NCI-H226 (cell line): Measurements from ENCODE around the gene TBC1D4.

ENCODE experiments used
- DNase-seq: peaks from one replicate; pipeline ENCODE4 v3.0.0-alpha.2; 2015

TBC1D4 gene

GRCh38 chr13:75482070-75482819, at the start of gene TBC1D4:
TBC1D4 (minus strand) TSS chr13:75482169; CDS start chr13:75481767, 402 bp downstream.
- peak; percentile 87 for DNase-seq

- DNase-seq, result no peak
Observed at GRCh38 chr13:75530549-75530961, 48.6 kb upstream of the TBC1D4 start.

- DNase-seq, result no peak
Observed at GRCh38 chr13:75521956-75522355, 40.0 kb upstream of the TBC1D4 start.

- no peak for DNase-seq
Observed at GRCh38 chr13:75518439-75519088, 36.6 kb upstream of the TBC1D4 start.

- DNase-seq, result peak; percentile 62
Observed at GRCh38 chr13:75514080-75514995, 32.4 kb upstream of the TBC1D4 start.

GRCh38 chr13:75513271-75513670, 31.3 kb upstream of the TBC1D4 start:
- DNase-seq, result no peak

- DNase-seq, result no peak
Observed at GRCh38 chr13:75512253-75512652, 30.3 kb upstream of the TBC1D4 start.

DNA sequence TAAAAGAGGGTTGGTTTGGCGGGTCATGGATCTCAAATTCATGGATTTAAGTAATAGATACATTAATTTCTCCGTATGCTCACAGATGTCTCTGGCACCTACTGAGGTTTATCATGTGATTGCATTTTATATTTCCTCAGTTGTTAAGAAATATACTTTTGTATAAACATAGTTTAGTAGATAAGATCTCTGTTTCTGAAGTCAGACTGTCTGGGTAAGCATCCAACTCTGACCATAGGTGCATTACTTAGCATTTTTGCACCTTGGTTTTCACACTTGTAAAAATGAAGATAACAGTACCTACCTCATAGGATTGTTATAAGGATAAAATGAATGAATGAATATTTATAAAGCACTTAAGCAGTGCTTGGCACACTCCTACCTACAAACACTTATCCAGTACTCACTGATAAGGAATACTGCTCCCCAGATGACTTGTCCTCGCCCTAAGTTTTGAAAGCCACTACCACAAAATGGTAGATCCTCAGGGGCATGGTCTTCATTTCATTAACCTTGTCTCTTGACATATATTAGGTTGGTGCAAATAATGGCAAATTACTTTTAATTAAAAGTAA, 29.2 kb upstream of the TBC1D4 start:
- DNase-seq, result peak; percentile 9

DNA sequence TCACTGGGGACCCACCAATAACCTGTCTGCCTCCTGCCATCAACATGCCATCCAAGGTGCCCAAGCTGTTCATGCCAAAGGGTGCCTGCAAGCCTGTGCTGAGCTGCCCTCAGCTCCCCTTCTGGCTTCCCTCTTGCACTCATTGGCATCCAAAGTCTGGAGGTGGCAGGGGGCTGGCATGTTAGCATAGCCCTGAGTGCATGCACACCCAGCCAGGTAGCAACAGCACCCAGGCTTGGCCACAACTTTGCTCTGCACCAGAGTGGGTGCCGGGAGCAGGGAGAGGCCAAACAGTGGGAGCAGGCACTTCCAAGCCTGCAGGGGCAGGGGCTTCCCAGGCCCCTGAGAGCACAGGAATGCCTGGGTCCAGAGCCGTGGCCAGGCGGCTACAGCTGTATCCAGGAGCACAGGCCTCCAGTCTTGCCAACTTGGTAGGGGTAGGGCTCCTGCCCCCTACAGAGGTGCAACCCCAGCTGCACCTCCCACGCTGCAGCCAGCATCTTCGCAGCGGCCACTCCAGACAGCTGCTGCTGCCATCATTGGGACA, 26.1 kb upstream of the TBC1D4 start:
- no peak for DNase-seq

DNA sequence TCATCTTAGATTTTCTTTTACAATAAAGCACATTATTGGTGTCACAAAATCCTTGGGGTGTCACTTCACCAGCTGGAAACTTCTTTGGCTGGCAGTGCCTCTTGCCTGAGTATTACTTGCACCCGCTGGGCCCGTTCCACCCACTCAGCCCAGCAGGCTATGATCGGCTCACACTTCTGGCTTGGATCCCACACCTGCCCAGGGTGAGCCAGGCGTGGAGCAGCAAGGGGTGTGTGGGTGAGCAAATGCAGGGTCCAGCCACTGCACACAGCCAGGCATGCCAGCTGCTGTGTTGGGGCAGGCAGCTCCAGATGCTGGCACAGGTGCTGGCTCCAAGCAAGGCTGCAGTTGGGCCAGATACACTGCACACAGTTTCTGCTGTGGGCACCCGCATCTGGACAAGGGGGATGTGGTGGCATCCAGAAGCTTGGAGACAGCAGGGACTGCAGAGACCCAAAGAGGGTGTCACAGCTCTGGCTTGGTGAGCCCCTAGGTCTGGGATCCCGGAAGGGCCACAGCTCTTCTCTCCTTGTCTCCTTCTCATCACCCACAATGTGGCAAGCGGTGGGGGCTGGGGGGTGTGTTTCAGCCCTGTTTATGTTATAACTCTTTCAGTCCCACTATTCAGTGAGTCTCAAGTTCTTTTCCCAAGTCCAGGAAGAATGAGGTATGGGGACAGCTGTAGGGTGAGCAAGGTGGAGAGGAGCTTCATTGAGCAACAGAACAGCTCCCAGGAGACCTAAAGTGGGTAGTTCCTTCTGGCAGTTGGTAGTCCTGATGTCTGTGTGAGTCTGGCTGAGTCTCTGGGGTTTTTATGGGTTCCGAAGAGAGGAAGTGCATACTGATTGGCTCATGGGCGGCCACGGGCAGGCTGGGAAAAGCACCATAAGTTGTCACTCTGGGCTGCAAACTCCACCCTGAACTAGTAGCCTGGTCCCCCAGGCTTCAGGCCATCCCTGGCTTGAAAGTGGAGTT, 25.3 kb upstream of the TBC1D4 start:
- no peak for DNase-seq

- no peak for DNase-seq
Observed at GRCh38 chr13:75506018-75506417, 24.0 kb upstream of the TBC1D4 start.

- DNase-seq, result no peak
Observed at GRCh38 chr13:75505327-75505726, 23.4 kb upstream of the TBC1D4 start.

DNA sequence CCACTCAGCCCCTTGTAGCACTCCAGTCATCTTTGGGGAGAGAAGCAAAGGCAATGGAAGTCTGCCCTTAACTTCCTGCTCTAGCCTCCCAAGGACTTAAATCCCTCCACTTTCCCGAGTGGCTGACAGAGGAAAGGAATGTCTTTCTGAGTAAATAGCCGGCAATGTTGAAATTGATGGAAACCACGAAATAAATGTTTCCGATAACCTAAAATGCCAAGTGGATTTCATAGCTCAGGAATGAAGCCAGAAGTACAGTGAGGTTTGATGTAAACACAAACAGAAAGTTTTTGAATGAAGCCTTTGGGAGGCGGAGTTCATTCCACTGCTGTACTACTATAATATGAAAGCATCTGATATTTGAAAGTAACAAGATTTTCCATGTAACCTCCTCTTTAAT, 14.0 kb upstream of the TBC1D4 start:
- peak; percentile 79 for DNase-seq

GRCh38 chr13:75494491-75494890, 12.5 kb upstream of the TBC1D4 start:
- DNase-seq, result peak; percentile 37

GRCh38 chr13:75493156-75493555, 11.2 kb upstream of the TBC1D4 start:
- DNase-seq, result no peak

DNA sequence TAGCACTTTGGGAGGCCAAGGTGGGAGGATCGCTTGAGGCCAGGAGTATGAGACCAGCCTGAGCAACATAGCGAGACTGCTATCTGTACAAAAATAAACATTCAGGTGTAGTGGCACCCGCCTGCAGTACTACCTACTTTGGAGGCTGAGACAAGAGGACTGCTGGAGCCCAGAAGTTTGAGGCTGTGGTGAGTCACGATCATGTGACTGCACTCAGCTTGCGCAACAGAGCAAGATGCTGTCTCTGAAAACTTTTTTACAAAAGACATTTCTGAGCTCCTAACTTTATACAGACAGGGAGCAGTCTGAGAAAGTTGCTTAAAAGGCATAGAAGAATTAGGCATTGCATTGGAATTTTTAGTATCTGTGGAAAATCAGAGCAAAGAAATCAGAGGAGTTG, 10.4 kb upstream of the TBC1D4 start:
- peak; percentile 49 for DNase-seq

DNA sequence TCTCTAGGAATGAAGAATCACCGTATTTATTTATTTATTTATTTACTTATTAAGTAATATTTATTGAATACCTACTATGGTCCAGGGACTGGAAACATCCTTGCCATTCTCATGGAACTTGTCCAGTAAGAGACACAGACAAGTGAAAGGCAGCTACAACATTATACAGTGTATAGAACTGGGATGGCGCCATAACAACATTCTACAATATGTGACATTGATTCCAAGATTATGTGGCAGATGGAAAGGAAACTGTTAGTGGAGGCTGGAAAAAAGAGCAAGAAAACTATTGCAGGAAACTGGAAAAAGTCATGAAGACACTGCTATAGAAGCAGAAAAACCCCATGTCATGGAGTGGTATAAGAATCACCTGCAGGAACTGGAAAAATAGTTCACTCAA, 9.4 kb upstream of the TBC1D4 start:
- no peak for DNase-seq

DNA sequence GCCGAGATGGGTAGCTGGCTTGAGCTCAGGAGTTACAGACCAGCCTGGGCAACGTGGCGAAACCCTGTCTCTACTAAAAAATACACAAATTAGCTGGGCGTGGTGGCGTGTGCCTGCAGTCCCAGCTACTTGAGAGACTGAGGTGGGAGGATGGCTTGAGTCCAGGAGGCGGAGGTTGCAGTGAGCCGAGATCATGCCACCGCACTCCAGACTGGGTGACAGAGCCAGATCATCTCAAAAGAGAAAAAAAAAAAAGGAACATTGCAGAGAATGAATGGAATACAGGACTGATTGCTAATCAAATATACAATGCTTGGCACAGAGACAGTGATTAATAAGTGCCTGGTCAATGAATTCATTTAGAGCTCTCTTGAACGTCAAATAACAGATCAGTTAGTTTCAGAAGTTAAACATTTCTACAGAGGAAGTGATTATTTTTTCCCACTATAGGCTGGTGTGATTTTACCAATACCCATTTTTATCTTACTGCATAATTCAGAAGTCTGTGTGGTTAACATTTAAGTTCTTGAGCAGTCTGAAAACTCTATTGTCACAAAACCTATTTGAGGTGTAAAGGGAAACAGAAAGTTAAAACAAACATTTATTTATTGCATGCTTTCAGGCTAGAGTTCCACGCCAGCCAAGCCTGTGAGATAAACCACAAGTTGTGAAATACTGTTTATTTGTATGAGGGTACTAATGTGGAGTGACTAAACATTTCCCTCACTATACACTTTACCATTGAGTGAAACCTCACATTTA, 7.7 kb upstream of the TBC1D4 start:
- peak; percentile 41 for DNase-seq

GRCh38 chr13:75486146-75487062, 4.4 kb upstream of the TBC1D4 start:
- DNase-seq, result no peak
